ENCODE results near the gene LRRTM1.

Gene LRRTM1

DNA sequence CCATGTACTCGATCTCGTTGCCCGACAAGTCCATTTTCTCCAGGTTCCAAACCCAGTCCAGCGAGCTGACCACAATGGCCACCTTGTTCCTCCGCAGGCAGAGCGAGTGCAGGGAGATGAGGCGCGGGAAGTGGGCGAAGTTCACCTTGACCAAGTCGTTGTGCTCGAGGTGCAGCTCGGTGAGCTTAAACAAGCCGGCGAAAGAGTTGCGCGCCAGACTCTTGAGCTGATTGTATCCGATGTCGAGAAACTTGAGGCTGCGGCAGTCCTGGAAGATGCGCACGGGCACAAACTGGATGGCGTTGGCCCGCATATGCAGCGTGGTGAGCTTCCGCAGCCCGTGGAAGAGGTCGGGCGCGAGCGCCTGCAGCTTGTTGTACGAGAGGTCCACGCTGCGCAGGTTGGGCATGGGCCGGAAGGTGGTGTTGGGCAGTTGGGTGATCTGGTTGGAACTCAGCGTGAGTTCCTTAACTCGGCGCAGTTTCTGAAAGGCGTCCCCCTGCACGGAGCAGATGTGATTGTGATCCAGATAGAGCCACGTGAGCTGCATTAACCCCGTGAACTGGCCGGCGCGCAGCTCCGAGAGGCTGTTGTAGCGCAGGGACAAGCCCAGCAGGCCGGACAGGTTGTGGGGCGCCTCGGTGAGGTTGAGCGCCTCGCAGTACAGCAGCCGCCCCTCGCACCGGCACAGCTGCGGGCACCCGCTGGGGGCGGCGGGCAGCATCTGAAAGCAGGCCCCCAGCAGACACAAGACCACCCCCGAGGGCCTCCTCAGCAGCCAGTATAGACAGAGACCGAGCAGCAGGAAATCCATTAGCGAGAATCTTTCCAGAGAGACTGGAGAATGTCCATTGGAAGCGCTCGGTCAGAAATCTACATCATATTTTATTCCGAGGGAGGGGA is 1.3 kb downstream of the LRRTM1 start:
- peak overlapping the region in 1 of 7 experiments; percentile 1 for H3K4me3 ChIP-seq
- H3K27ac ChIP-seq, result no peak overlapping the region

DNA sequence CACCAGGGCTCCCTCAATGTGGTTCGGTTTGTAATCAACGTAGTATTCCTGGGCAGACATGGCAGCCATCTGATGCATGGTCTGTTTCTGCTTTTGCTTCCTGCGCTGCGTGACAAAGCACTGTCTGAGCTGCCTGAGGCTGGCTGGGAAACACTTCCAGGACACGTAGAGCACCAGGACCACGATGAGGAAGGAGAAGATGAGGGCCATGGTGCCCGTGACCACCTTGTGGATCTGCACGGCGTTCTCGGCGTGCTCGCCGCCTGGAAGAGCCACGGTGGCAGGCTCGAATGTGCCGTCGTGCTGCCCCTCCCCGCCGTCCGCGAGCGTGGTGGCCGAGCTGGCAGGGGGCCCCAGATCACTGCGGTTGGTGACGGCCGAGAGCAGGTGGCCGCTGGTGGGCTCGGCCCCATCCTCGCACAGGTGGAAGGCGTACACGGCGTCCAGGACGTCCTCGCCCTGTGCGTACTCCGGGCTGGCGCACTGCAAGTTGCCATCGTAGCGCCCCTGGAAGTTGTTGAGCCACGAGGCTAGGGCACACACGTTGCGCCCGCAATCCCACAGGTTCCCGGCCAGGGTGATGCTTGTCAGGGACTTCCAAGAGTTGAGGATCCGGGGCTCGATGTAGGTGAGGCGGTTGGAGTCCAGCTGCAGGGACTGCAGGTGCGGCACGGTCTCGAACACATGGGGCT is 2.1 kb downstream of the LRRTM1 start:
- Histone ChIP-seq H3K4me3 (no peak overlapping the region), H3K27ac (no peak overlapping the region)

DNA sequence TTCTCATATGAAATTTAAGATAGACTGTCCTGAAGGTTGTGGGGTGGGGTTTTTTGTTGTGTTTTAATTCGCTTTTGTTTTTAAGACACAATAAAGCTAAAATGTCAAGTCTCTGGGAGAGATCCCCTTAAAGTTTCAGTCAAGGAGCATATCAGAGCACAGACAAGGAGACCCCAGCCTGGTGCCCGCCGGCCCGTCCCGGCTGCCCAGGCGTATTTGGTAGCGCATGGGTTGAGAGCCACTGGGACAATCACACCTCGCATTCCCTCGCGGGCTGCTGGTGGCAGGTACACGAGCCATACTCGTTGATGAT is 2.6 kb downstream of the LRRTM1 start:
- no peak overlapping the region for H3K27ac ChIP-seq
- no peak overlapping the region for H3K4me3 ChIP-seq

DNA sequence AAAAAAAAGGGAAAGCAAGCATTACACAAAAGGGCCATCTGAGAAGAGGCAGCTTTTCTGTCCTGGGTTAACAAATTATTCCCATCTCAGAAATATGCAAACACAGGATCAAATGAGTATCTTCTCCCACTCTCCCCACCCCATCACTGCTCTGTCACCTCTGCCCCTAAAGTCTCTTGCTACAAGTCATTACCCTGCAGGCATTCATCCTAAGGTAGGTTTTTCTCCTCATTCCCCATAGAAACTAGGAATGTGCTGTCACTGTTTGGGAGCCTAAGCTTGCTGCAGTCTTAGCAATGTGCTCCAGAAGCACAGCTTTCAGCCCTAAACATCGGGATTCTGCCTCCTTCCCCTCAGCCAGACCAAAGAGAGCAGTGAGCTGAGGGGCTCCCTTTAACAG is 3.6 kb downstream of the LRRTM1 start:
- H3K27ac ChIP-seq, result no peak overlapping the region
- no peak overlapping the region for H3K4me3 ChIP-seq

DNA sequence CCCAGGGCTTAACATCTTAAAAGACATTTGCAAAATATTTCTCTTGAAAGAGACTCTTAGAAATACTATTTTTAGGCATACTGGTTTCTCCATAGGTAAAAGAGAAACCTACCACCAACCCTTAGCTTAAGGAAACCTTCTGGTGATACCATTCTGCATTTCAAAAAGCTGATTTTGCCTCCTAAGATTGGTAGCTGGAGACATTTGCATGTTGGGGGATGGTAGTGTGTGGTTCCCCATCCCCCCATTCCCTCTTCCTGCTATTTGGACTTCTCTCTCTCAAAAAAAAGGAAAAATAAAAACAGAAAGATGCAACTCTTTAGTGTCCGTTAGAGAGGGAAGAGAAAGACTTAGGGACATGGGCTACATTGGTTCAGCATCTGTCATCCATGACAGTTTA is 4.2 kb downstream of the LRRTM1 start:
- Histone ChIP-seq H3K27ac (no peak overlapping the region), H3K4me3 (no peak overlapping the region)

DNA sequence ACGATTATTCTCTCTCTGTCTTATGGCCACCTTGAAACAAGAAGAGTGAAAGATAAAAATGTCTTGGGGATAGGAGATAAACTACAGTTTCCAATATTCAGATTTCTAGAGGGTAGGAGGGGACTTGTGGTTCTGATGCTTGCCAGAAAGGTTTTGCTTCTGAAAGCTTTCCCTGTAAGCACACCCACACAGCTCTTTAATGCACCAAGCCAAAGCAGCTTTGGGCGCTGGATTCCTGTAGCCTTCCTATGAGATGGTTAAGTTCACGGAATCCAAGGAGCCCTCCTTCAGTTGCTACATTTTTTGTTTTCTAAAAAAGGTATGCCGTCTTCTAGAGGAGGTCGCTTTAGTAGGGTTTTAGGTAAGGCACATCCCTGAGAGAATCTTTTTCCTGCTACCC is 4.9 kb downstream of the LRRTM1 start:
- no peak overlapping the region for H3K27ac ChIP-seq
- no peak overlapping the region for H3K4me3 ChIP-seq

DNA sequence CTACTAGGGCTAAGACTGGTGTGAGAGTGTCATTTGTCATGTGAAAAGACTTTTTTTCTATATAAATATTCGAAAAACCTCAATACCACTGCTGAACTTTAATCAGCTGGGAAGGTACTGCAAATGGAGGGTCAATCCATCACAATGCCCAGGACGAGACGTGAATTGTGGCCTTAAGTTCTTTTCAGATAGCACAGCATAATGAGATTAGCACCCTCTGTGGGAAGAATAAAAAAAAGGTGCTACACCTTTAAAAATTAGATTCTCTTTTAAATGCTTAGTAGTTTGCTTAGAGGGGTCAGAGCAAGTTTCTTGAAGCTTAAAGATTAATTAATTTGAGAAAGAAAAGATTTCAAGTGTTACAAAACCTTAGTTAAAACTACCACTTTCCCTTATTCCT is 5.6 kb downstream of the LRRTM1 start:
- Histone ChIP-seq H3K4me3 (no peak overlapping the region), H3K27ac (no peak overlapping the region)

DNA sequence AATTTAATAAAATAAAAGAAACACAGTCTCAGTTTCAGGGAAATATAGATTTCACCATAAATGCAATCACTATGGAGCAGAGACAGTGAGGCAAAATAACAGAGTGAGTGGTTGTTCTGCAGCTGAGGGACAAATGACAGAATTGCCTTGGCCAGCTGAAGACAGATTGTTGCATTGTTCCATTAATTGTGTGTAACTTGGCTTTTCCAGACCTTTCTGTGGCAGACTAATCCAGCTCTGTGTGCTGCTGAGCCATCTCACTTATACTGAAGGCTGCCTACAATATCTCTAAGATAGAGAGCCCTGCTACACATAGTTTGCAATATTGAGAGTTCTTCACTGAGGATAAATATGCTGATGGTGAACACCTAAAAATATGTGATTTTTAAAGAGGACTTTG is 11.5 kb downstream of the LRRTM1 start:
- no peak overlapping the region for H3K27ac ChIP-seq
- H3K4me3 ChIP-seq, result no peak overlapping the region

DNA sequence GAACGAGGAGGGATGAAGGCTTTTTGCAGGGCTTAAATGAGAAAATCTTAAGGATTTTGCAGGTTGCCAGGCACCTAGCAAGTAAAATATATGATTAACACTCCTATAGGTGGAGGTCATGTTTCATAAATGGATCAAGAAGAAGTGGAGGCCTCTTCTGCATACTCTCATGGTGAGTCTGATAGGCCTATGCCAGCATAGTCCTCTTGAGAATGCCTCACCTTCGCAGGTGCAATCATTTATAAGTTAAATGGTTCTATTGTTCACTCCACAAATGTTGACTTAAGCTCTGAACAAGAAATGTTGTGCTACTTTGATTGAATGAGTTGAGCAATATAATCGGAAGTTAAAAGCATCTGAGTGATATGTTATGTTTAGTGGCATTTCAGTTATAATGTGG is 12.1 kb downstream of the LRRTM1 start:
- H3K4me3 ChIP-seq, result no peak overlapping the region
- H3K27ac ChIP-seq, result no peak overlapping the region

DNA sequence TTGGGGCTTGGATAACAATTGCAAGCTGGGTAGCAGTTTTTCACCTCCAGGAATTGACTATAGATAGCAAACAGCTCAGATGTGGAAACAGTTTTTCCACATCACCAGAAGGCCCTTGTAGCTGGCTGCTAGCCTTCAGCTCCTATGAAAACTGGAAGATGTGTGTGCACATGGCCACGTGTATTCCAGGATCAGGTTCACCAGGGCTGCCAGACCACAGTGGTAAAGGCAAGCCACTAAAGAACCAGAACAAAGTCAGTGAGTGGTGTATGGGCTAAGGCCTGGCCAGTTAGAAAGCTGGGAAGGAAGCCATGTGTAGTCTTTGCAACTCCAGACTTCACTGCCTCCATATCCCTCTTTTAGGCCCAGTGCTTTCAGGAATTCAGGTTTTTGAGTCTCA is 12.9 kb downstream of the LRRTM1 start:
- Histone ChIP-seq H3K4me3 (no peak overlapping the region), H3K27ac (no peak overlapping the region)

DNA sequence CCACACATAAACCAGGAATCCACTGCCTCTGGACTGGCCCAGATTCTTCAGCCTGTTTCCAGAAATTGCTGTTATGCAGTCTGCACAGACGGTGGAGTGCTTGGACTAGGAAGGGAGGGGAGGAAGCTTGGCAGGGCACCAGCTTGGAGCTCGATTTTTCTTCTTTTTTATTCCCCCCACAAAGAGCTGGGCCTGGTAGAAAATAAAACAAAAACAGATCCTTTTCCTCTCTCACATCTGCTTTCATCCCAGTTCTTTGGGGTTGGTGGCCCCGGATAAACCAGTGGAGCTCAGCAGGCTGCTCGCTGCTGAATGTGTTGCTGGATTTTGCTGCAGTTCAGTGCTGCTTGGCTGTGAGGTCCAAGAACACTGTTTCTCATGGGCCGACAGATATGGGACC is 16.0 kb downstream of the LRRTM1 start:
- no peak overlapping the region for H3K27ac ChIP-seq
- H3K4me3 ChIP-seq, result no peak overlapping the region

DNA sequence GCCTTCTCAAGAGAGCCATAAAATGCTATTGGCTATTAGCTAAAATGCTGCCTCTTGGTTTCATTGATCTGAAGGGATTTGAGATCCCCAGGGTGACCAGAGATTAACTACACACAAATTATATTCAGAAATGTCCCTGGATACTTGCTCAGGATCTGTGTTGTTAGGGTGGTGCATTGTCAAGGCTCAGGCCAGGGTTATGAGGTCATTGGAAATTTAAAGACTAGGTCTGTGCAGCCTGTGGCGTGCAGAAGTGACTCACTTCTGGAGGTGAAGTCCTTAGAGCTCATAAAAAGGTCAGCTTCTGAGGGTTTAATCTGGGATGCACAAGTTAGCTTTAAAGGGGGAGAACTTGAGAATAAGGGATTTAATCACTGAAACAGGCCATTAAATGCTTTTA is 23.5 kb downstream of the LRRTM1 start:
- no peak overlapping the region for H3K4me3 ChIP-seq

DNA sequence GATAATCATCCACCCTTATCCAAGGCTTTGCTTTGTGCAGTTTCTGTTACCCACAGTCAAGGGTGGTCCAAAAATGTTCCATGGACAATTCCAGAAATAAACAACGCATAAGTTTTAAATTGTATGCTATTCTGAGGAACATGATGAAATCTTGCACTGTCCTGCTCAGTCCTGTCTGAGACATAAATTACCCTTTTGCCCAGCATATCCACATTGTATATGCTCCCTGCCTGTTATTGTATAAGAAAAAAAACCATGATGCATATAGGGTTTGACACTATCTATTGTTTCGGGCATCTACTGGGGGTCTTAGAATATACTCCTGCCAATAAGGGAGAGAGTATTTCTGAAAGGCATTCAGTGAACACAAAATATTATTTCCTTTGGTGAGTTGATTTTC is 24.0 kb downstream of the LRRTM1 start:
- no peak overlapping the region for H3K4me3 ChIP-seq
- no peak overlapping the region for H3K27ac ChIP-seq

More for the DNA sequence above, 23.5 kb downstream of the LRRTM1 start:
- no peak overlapping the region for H3K27ac ChIP-seq

DNA sequence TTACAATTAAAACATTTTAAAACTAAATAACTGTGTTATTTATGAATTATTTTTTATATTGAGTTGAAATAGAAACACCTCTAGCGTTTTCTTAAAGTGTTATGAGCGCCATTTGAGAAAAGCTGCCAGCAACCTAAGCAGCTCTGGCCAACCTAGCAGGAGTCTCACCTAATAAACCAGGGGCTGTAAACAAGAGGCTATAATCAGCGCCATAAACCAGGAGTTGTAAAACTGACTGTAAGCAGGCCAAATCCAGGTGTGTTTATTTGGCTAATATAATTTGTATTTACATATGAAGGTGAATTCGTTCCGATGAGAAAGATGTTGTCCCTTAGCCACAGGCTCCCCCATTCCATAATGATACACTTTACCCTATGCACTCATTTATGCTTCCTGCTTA is 34.7 kb downstream of the LRRTM1 start:
- Histone ChIP-seq H3K4me3 (no peak overlapping the region), H3K27ac (no peak overlapping the region)

DNA sequence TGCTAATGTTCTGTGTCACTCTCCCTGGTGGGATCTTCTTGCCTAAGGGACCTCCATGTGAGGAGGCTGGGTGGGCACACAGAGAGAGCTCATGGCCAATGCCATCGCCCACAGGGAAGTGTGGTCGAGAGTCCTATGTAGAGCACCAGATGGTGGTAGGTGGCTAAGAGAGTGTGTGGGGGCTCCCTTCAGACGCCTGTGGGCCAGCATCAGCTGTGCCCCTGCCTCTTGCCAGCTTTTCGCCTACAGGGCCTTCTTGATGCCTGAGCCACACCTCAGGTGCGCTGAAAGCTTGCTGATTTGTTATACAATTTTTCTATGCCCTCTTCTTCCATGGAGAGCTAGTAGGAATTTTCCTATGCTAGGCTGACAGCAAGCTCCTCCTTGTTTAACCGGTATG is 38.3 kb downstream of the LRRTM1 start:
- Histone ChIP-seq H3K27ac (no peak overlapping the region), H3K4me3 (no peak overlapping the region)

DNA sequence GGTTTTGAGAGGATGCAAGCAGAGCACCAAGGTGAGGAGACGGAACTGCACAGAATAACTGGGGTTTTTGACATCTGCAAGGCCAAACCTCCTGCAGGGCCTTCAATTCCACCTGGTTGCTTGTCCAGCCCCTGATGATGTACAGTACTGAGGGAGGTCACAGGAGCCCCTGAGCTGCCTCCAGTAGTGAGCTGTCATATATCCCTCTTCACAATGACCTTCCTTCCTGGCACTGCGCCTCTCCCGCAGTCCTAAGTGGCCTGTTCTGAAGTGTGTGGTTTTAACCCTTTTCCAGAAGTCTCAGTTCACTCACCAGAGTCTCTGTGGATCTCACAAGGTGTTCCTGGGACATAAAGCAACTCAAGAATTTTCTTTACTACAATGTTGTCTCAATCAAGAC is 45.3 kb downstream of the LRRTM1 start:
- H3K27ac ChIP-seq, result no peak overlapping the region
- no peak overlapping the region for H3K4me3 ChIP-seq

DNA sequence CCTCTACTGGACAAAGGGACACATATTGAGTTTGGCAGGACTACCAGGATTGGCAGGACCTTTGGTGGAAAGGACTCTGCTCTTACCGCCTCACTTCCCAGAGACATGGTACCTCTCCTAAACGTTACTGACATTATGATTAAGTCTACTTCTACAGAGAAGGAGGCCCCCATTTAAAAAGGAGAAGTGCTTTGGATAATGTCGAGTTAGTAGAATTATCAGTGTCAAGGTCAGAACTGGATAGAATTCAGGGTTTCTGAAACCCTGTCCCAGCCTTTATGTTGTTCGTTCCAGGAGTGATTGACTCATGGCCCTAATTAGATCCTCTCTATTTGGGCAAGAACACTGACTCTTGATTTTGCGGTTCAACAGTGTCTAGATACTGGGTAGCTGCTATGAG is 45.8 kb downstream of the LRRTM1 start:
- Histone ChIP-seq H3K27ac (no peak overlapping the region), H3K4me3 (no peak overlapping the region)

DNA sequence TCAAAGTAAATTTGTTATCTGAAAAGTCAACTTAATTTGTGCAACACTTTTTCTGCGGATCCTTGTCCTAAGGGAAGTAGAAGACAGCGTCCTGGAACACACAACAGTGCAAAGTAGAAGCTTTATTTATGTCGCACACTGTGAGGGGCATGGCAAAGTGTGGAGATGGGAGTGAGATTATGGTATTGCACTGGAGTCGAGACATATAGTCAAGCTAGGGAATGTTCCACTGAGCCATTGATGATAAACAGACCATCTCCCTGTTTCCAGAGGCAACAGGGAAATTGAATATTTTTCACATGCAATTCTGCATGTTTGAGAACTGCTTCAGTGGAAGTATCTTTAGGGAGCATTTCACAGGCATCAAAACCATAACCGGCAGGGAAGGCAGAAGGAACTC is 46.2 kb downstream of the LRRTM1 start:
- Histone ChIP-seq H3K4me3 (no peak overlapping the region), H3K27ac (no peak overlapping the region)

DNA sequence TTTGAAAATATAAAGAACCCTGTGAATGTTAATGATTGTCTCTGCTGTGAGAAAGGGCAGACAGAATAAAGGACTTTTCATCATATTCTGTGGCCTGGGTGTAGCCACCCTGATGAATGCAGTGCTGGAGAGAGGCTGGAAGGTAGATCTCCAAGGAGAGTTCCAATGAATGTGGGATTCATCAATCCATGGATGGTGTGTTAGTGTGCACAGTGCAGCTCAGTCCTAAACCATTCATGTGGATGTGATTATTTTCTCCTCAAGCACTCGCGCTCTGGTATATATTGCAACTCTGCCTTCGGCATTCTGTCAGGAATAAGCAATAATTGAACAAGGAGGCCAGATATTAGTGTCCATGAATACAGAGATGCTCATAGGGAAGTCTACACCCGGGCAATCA is 47.1 kb downstream of the LRRTM1 start:
- Histone ChIP-seq H3K27ac (no peak overlapping the region), H3K4me3 (no peak overlapping the region)

DNA sequence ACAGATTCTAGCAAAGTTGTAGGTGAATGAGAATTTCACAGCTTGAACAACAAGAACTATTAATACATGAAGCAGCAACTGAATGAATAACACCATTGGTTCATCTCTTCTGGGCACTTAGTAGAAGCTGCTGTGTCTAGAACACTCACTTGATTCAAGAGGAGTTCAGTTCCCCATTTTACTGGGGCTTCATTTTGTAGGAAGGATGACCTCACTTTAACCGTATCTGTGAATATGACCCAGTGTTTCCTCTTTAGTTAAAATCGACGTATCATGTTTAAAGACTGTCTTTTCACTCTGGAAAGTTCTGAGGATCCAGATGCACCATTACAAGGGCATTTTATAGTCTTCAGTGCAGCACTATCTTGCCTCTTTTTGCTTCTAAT is 47.8 kb downstream of the LRRTM1 start:
- no peak overlapping the region for H3K4me3 ChIP-seq

DNA sequence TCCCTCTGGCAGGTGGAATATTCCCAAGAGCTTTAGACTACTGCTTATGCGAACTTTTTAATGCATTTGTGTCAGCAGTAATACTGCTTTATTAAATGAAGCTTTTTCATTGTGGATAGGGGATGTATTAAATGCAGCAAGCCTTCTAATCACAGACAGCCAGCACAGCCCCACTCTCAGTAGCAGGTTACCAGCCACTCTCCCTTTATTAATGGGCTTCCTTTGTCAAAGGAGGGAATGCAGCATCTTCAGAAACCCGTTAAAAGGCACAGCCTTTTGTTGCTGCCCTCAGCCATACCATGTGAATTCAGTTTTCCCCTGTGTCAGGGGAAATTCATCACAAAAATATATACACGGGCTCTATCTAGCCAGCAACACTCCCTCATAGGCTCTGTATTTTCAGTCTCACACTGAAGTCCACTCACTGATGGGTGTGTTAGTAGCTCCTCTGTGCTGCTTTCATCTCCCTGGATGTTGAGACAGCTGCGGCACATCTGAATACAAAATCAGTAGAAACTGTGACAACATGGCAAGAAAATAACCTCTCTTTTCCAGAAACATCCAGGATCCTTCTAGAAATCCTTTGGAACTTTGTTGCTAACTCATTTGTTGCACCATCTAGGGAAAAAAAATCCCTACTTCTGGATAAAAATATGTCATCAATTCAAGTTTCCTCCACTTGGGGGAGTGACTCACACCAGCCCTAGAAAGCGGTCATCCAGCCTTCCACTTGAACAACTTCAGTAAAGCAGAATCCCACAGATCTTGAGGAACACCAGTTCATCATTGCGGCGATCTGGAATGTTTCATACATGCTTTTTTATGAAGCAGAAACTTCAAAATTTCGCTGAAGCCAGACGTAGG is 48.4 kb downstream of the LRRTM1 start:
- Histone ChIP-seq H3K4me3 (no peak overlapping the region), H3K27ac (no peak overlapping the region)

More for the DNA sequence above, 47.8 kb downstream of the LRRTM1 start:
- H3K27ac ChIP-seq, result no peak overlapping the region
